K562 (cell line): ENCODE measurements around the gene CAPN5. TPM values are rescaled to one million over a fixed set of nuclear protein-coding genes. Genes with fewer than 3 reads are reported as not detected.

Experiments
- BDP1 ChIP-seq: IDR thresholded peaks from 3 replicates; pipeline ENCODE4 v1.6.1; 2011; ENCODE audit not compliant: insufficient read length, insufficient read depth
- CHAMP1 ChIP-seq: fragments of 450-650 bp; IDR thresholded peaks from 2 replicates; pipeline ENCODE4 v1.6.1; 2016; ENCODE audit warnings: mild to moderate bottlenecking
- COPS2 ChIP-seq: fragments of 450-650 bp; conservative IDR thresholded peaks from 2 replicates; pipeline ENCODE4 v1.6.1; 2016; ENCODE audit warnings: mild to moderate bottlenecking, moderate library complexity
- HDAC1 ChIP-seq, 2 experiments: fragments of 450-650 bp; IDR thresholded peaks; 2 replicates each; pipeline ENCODE4 v1.6.1; 2016 to 2017; ENCODE audit warnings: inconsistent platforms in 1 of 2, mild to moderate bottlenecking in 1 of 2, moderate library complexity in 1 of 2
- HMBOX1 ChIP-seq: sonication (generic); IDR thresholded peaks from 2 replicates; pipeline ENCODE4 v1.6.1; 2016
- HNRNPK ChIP-seq: fragments of 200-400 bp; formaldehyde crosslinking; IDR thresholded peaks from one replicate; pipeline ENCODE4 v1.6.1; 2018; ENCODE audit warnings: mild to moderate bottlenecking, low read depth, low read length; ENCODE audit not compliant: poor library complexity, severe bottlenecking
- MYC ChIP-seq, 2 experiments: fragments of 250-450 bp in 1 of 2; sonication (Bioruptor Pico) in 1 of 2; IDR thresholded peaks; 2 replicates each; pipeline versions ENCODE4 v1.5.1 to v1.6.1; 2012 to 2021; ENCODE audit warnings: low read depth in 2 of 2, borderline replicate concordance in 1 of 2, improper control_type of control experiment in 1 of 2, low read length in 1 of 2, mild to moderate bottlenecking in 1 of 2, moderate library complexity in 1 of 2
- POLR2AphosphoS2 ChIP-seq: IDR thresholded peaks from 2 replicates; pipeline ENCODE4 v1.6.1; 2012; ENCODE audit warnings: low read length, improper control_type of control experiment
- PURB ChIP-seq: sonication (generic); formaldehyde crosslinking; IDR thresholded peaks from 2 replicates; pipeline ENCODE4 v1.9.0; 2021; ENCODE audit warnings: low read depth, mild to moderate bottlenecking, missing genetic modification reagents
- RNF219 ChIP-seq: fragments of 250-450 bp; sonication (Bioruptor Pico); IDR thresholded peaks from 2 replicates; pipeline ENCODE4 v1.5.0; 2022; ENCODE audit warnings: mild to moderate bottlenecking
- SMARCA4 ChIP-seq: fragments of 450-650 bp; IDR thresholded peaks from 2 replicates; pipeline ENCODE4 v1.6.1; 2016
- STAT6 ChIP-seq: sonication (generic); formaldehyde crosslinking; IDR thresholded peaks from 2 replicates; pipeline ENCODE4 v1.8.1; 2023; ENCODE audit warnings: mild to moderate bottlenecking, missing genetic modification reagents
- ZNF134 ChIP-seq: fragments of 250-450 bp; sonication (Bioruptor Pico); conservative IDR thresholded peaks from 2 replicates; pipeline ENCODE4 v1.4.0; 2020
- ZNF431 ChIP-seq: sonication (generic); formaldehyde crosslinking; IDR thresholded peaks from 2 replicates; pipeline ENCODE4 v1.8.0; 2022; ENCODE audit warnings: mild to moderate bottlenecking, missing genetic modification reagents
- ZSCAN29 ChIP-seq: fragments of 450-650 bp; IDR thresholded peaks from 2 replicates; pipeline ENCODE4 v1.6.1; 2017
- polyA plus RNA-seq, 8 experiments: library from polyadenylated mRNA; depleted of rRNA in 4 of 8; stranded (reverse) in 5 of 8; unstranded in 3 of 8; fragments of >200 nt; fragmentation: Nextera tagmentation in 2 of 8; fragmentation: Illumina TruSeq in 1 of 8; extraction: Ambion mirVana in 2 of 8; extraction: Trizol in 1 of 8; gene quantifications; 2 replicates each; pipeline versions ENCODE4 v1.2.1 to v1.2.3, GENCODE V29; 2011 to 2014; ENCODE audit warnings: inconsistent platforms in 1 of 8, missing spikeins in 1 of 8
- total RNA-seq, 7 experiments: library from RNA; depleted of rRNA in 6 of 7; stranded (reverse); fragments of >200 nt in 6 of 7; fragmentation: Illumina TruSeq in 2 of 7; extraction: Trizol in 2 of 7; gene quantifications; 2 replicates each; pipeline versions ENCODE4 v1.2.1 to v1.2.3, GENCODE V29; 2011 to 2021; ENCODE audit warnings: low replicate concordance in 1 of 7
- TF ChIP-seq, protein P1 (sequence below): fragments of 450-650 bp; formaldehyde crosslinking; IDR thresholded peaks from 2 replicates; pipeline ENCODE4 v1.4.0; 2022; ENCODE audit warnings: missing genetic modification characterization

CAPN5 gene
- total and polyA plus RNA-seq, 9 of the 15 experiments (the other 6 are each of a cell fraction or from before 2014, with no cell fraction given), result 0.04 to 0.44 (median 0.14) TPM; not detected in 2

- TF ChIP-seq STAT6 (CRISPR knock-in tag) (no peak), MYC (IDR thresholded peaks at IDR 0.05; ENCODE audit: low read depth, low read length) (no peak), MYC (CRISPR knock-in tag; IDR thresholded peaks at IDR 0.05; ENCODE audit: borderline replicate concordance, low read depth) (no peak), ZNF431 (no peak), ZNF134 (CRISPR knock-in tag) (no peak), RNF219 (CRISPR knock-in tag) (no peak), ZSCAN29 (no peak), POLR2AphosphoS2 (no peak), HNRNPK (no peak), COPS2 (no peak), CHAMP1 (no peak), BDP1 (no peak), HDAC1 (IDR thresholded peaks at IDR 0.05) (no peak), SMARCA4 (no peak), HMBOX1 (no peak), PURB (no peak)
- TF ChIP-seq, protein P1, sequence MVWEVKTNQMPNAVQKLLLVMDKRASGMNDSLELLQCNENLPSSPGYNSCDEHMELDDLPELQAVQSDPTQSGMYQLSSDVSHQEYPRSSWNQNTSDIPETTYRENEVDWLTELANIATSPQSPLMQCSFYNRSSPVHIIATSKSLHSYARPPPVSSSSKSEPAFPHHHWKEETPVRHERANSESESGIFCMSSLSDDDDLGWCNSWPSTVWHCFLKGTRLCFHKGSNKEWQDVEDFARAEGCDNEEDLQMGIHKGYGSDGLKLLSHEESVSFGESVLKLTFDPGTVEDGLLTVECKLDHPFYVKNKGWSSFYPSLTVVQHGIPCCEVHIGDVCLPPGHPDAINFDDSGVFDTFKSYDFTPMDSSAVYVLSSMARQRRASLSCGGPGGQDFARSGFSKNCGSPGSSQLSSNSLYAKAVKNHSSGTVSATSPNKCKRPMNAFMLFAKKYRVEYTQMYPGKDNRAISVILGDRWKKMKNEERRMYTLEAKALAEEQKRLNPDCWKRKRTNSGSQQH (CRISPR knock-in tag), result no peak
Observed at GRCh38 chr11:77079666-77080065, 12.9 kb downstream of the CAPN5 start (continued).
